HG03175 (cell line): ENCODE results near the gene RHD.
"Not testable (repeated sequence)": the region's sequence is repeated elsewhere in the genome, so short reads cannot be mapped to it uniquely, and the experiment has no call there.

ENCODE experiments used
- ATAC-seq: cut with Tn5 transposase; IDR thresholded peaks from one replicate; pipeline ENCODE4 v1.9.1; 2021; ENCODE audit warnings: mild to moderate bottlenecking, moderate library complexity; ENCODE audit not compliant: unreplicated experiment

Gene RHD

DNA sequence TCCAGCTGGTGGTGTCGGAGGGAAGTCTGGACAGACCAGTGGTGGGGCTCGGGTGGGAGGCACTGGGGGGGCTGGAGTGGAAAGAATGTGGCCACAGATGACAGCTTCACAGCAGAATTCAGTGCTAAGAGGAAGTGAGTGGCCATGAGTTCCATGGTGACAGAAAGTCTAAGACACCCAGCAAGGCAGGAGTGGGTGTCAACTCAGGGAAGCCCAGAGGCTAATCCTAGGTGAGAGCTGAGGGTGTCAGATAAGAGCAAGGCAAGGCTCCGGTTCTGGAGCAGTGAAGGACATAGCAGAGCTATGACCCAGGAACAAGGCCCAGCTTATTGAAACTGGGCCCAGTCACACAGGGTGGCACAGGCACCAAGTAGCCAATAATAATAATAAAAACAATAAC, 30.0 kb downstream of the RHD start:
- not testable (repeated sequence) for ATAC-seq

GRCh38 chr1:25304936-25305335, 32.6 kb downstream of the RHD start:
- ATAC-seq: not testable (repeated sequence)

GRCh38 chr1:25308168-25308567, 35.9 kb downstream of the RHD start:
- ATAC-seq: not testable (repeated sequence)

- ATAC-seq: not testable (repeated sequence)
These were observed 36.8 kb downstream of the RHD start for GRCh38 chr1:25309085-25309484.

DNA sequence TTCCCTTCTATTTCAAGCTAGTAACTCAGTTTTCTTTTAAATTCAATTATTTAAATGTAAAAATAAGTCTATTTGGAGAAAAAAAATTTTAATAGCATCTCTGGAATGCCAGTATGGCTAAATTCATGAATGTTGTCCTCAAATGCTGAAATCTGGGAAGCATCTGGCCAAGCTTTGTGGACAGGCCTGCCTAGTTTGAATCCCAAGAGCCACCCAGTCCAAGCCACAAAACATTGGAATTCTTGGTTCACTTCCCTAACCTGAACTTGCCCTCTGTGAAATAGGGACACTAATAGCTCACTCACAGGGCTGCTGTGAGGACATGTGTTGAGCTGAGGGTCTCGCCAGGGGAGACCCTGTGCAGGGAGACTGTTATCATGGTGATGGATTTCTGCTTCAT, 37.2 kb downstream of the RHD start:
- not testable (repeated sequence) for ATAC-seq

DNA sequence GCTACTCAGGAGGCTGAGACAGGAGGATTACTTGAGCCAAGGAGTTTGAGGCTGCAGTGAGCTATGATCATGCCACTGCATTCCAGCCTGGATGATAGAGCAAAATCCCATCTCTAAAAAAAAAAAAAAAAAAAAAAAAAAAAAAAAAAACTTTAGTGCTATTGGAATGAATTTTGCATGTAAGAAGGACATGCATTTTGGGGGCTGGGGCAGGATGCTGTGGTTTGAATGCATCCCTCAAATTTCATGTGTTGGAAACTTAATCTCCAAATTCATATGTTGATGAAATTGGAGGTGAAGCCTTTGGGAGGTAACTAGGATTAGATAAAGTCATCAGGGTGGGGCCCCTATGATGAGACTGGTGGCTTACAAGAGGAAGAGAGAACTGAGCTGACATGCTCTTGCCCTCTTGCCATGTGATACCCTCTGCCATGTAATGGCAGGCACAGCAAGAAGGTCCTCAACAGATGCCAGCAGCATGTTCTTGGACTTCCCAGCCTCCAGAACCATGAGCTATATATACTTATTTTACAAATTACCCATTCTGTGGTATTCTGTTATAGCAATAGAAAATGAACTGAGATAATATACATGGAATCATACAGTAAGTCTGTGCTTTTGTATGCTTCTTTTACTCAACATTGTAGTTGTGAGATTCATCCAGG, 40.6 kb downstream of the RHD start:
- ATAC-seq: not testable (repeated sequence)

GRCh38 chr1:25320314-25320938, 48.1 kb downstream of the RHD start:
- ATAC-seq: not testable (repeated sequence)

DNA sequence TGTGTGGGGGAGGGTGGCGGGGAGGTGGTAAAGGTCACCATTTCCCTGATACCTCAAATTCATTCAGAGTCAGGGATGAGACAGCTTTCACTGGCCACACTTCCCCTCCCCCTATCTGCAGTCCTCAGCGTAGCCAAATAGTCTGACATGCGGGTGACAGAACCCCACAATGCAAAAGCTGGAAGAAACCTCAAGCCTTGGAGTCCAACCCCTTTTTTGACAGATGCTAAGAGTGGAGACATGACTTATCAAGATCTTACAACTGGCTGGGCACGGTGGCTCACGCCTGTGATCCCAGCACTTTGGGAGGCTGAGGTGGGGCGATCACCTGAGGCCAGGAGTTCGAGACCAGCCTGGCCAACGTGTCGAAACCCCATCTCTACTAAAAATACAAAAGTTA, 49.8 kb downstream of the RHD start:
- ATAC-seq: not testable (repeated sequence)

GRCh38 chr1:25324407-25324806, 52.1 kb downstream of the RHD start:
- not testable (repeated sequence) for ATAC-seq

DNA sequence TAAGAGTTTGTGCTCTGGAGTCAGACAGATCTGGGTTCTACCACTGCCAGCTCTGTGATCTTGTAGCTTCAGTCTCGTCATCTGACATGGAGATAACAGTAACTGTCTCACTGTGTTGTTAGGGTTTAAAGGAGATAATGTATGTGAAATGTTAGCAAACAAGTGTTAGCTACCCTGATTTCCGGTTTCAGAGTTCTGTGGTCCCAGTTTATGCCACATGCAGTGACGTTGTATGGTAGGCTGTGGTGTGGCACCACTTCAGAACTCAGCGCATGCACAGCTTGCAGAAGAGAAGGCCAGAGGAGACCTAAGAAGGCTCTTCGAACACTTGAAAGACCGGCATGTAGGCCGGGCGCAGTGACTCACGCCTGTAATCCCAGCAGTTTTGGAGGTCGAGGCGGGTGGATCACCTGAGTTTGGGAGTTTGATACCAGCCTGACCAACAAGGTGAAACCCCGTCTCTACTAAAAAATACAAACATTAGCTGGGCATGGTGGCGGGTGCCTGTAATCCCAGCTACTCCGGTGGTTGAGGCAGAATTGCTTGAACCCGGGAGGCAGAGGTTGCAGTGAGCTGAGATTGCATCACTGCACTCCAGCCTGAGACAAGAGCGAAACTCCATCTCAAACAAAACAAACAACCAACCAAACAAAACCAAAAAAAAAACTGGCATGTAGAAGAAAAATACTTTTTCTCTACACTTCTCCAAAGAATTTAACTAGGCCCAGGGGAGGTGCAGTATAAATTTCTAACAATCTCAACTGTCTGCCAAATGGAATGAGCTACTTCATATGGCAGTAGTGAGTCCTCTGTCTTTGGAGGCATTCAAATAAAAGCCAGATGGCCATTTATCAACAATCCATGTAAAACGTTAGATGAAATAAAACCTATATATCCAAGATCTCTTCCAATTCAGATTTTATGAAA, 55.8 kb downstream of the RHD start:
- not testable (repeated sequence) for ATAC-seq

DNA sequence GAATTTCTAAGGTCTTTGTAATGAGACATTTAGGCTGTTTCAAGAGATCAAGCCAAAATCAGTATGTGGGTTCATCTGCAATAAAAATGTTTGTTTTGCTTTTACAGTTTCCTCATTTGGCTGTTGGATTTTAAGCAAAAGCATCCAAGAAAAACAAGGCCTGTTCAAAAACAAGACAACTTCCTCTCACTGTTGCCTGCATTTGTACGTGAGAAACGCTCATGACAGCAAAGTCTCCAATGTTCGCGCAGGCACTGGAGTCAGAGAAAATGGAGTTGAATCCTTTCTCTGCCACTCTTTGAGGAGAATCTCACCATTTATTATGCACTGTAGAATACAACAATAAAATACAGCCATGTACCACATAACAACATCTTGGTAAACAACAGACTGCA, 56.5 kb downstream of the RHD start:
- ATAC-seq: not testable (repeated sequence)

GRCh38 chr1:25329336-25329735, 57.0 kb downstream of the RHD start:
- not testable (repeated sequence) for ATAC-seq

- ATAC-seq: not testable (repeated sequence)
These were observed 57.6 kb downstream of the RHD start for GRCh38 chr1:25329950-25330349.

- ATAC-seq: peak; percentile 31
These were observed 64.6 kb downstream of the RHD start for GRCh38 chr1:25336922-25337354.

DNA sequence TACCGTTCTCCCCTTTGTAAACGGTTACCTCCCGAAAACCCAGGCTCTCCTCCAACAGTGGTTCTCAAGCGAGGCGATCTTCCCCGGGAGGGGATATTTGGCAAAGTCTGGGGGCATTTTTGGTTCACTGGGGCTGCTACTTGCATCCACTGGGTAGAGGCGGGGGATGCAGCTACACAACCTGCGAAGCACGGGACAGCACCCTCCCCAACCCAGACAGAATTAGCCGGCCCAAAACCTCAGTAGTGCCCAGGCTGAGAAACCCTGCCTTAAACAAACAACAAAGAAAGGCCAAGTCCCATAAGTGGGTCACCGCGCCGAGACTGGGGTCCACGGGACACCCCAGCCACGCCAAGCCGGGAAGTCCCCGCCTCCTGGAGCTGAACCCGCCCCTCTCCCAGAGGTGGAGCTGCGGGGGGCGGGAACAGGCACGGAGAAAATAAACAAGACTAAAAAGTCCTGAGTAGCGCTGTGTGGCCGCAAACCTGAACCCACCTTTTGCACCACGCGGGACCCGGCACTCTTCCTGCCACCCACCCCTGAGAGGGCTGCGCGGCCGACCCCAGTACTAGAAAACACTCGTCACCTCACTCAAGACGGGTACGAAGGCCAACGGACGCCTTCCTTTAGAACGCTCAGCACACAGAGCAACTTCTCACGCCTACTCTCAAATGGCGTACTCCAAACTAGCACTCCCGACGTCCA, 65.3 kb downstream of the RHD start:
- ATAC-seq: peak; percentile 38

DNA sequence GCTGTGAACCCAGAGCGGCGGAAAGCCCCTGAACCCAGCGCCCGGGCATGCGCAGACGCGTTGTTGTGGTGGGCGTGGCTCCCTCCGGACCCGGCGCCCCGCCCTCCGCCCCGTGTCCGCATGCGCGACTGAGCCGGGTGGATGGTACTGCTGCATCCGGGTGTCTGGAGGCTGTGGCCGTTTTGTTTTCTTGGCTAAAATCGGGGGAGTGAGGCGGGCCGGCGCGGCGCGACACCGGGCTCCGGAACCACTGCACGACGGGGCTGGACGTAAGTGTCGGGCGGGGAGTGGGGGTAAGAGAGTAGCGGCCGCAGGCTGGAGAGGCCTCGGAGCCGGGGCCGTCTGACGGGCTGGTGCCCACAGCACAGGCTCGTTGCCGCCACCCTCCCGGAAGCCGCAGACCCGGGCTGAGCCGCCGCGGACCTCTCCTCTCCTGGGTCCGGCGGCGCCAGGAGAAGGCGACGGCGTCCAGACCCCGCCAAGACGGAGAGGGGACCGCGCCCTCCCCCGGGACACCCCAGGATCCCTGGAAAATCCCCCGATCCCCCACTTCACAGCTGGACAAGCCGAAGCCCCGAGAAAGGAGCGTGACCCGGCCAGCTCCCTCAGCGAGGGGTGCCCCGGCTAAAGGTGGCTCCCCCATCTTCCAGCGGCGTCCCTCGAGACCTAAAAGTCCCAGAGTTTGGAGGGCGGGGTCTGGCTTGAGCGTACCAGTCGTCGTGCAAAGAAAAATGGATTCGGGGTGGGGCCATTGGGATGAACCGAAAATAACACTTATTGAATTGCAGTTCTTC, 66.1 kb downstream of the RHD start, which contains the start of gene TMEM50A:
Gene TMEM50A (plus strand): TSS at position 147 of the 794 bp plus-strand sequence. CDS start 2,153 bp downstream, outside the sequence.
- peak; percentile 58 for ATAC-seq

DNA sequence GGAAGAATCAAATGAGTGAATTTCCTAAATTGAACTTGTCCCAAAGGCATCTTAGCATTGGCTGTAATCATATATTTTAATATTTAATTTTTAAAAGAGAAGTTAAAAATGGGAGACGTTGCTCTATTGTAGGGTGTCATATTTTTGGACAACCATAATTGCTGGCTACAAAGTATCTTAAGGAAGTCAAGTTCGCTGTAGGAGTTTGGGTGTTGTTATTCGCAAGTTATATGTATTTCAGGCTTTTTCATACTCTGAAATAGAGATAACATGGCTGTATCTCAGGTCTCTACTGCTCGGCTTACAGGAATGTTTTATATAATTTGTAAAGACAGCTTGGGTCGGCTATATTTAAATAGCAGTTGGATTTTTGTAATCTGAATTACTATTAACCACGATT, 66.7 kb downstream of the RHD start:
- no peak for ATAC-seq

GRCh38 chr1:25341746-25342145, 69.4 kb downstream of the RHD start:
- no peak for ATAC-seq

- ATAC-seq: no peak
These were observed 70.5 kb downstream of the RHD start for GRCh38 chr1:25342846-25343245.

DNA sequence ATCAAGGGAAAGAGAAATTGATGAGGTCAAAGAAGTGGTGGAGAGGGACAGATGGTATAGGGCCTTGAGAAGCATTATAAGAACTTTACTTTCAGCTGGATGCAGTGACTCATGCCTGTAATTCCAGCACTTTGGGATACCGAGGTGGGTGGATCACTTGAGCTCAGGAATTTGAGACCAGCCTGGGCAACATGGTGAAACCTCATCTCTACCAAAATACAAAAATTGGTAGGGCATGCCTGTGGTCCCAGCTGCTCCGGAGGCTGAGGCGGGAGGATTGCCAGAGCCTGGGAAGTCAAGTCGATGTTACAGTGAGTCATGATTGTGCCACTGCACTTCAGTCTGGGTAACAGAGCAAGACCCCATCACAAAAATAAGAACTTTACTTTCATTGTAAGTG, 71.6 kb downstream of the RHD start:
- ATAC-seq: no peak
